ENCODE data around the gene SENP7.

Gene SENP7

GRCh38 chr3:101292027-101292426 lies 221.0 kb downstream of the SENP7 start:
- DNase-seq (ENCODE audit: low read depth) = no peak
- no peak overlapping the region for H3K4me3 ChIP-seq (ENCODE audit: low read depth, low read length)

GRCh38 chr3:101288294-101288693 lies 224.7 kb downstream of the SENP7 start:
- H3K4me3 ChIP-seq (ENCODE audit: low read depth, low read length) = no peak overlapping the region
- DNase-seq (ENCODE audit: low read depth) = no peak

- no peak overlapping the region for H3K4me3 ChIP-seq (ENCODE audit: low read depth, low read length)
- no peak for DNase-seq (ENCODE audit: low read depth)
Observed at GRCh38 chr3:101284757-101285156, 228.3 kb downstream of the SENP7 start.

- no peak for DNase-seq (ENCODE audit: low read depth)
- no peak overlapping the region for H3K4me3 ChIP-seq (ENCODE audit: low read depth, low read length)
Observed at GRCh38 chr3:101281521-101282030, 231.4 kb downstream of the SENP7 start.

- no peak overlapping the region for H3K4me3 ChIP-seq (ENCODE audit: low read depth, low read length)
- no peak for DNase-seq (ENCODE audit: low read depth)
Observed at GRCh38 chr3:101279765-101280385, 233.1 kb downstream of the SENP7 start.

GRCh38 chr3:101279162-101279561 lies 233.8 kb downstream of the SENP7 start:
- H3K4me3 ChIP-seq (ENCODE audit: low read depth, low read length) = no peak overlapping the region
- DNase-seq (ENCODE audit: low read depth) = no peak

- no peak overlapping the region for H3K4me3 ChIP-seq (ENCODE audit: low read depth, low read length)
- DNase-seq (ENCODE audit: low read depth) = no peak
Observed at GRCh38 chr3:101278727-101279126, 234.3 kb downstream of the SENP7 start.

All from skeletal muscle cell (primary cell).